H1 (cell line): ENCODE data around the gene ZNF687. TPM values are rescaled to one million over a fixed set of nuclear protein-coding genes. Genes with fewer than 3 reads are reported as not detected.

ENCODE experiments used
- CTCF ChIA-PET: fragments of 300-600 bp; sonication (Branson Sonifier 250); formaldehyde crosslinking; loops from one replicate; lab custom pipeline; 2021; ENCODE audit not compliant: partially characterized antibody; lab: Charles Lee
- POLR2A ChIA-PET: fragments of 300-600 bp; sonication (Branson Sonifier 250); formaldehyde crosslinking; loops from one replicate; lab custom pipeline; 2021; ENCODE audit warnings: inconsistent platforms; ENCODE audit not compliant: partially characterized antibody; lab: Charles Lee
- DNase-seq, 2 experiments: peaks; one replicate each; pipeline versions ENCODE4 v3.0.0 to v3.0.0-alpha.2; 2010 to 2022; ENCODE audit warnings: low spot score in 2 of 2, low read depth in 1 of 2, mixed read lengths in 1 of 2
- FAIRE-seq: peaks from 2 replicates; lab custom pipeline; 2011; peaks lifted over from hg19 to GRCh38; lab: Jason Lieb, UNC
- H2AFZ ChIP-seq: 2 replicates; pipeline ENCODE4 v1.8.1; 2012; ENCODE audit warnings: low read length, inconsistent platforms
- H2AK5ac ChIP-seq: 2 replicates; pipeline ENCODE4 v1.6.1; 2013; ENCODE audit warnings: low read depth, low read length
- H2BK120ac ChIP-seq: replicated peaks from 2 replicates; pipeline ENCODE3; 2013; ENCODE audit warnings: low read depth, low read length, inconsistent platforms
- H2BK12ac ChIP-seq: 2 replicates; pipeline ENCODE4 v1.6.1; 2013; ENCODE audit warnings: low read depth, low read length
- H2BK15ac ChIP-seq: 2 replicates; pipeline ENCODE4 v1.6.1; 2013; ENCODE audit warnings: low read length
- H2BK20ac ChIP-seq: 2 replicates; pipeline ENCODE4 v1.6.1; 2013; ENCODE audit warnings: low read length
- H2BK5ac ChIP-seq: 2 replicates; pipeline ENCODE4 v1.6.1; 2013; ENCODE audit warnings: low read depth, low read length
- H3K14ac ChIP-seq: 2 replicates; pipeline ENCODE4 v1.6.1; 2013; ENCODE audit warnings: inconsistent platforms; ENCODE audit not compliant: insufficient read length
- H3K18ac ChIP-seq: 2 replicates; pipeline ENCODE4 v1.6.1; 2013; ENCODE audit warnings: low read length; ENCODE audit errors: extremely low read depth
- H3K23ac ChIP-seq: 2 replicates; pipeline ENCODE4 v1.6.1; 2013; ENCODE audit warnings: inconsistent platforms; ENCODE audit not compliant: insufficient read length
- H3K23me2 ChIP-seq: 2 replicates; pipeline ENCODE4 v1.6.1; 2013; ENCODE audit warnings: low read depth, low read length
- H3K27ac ChIP-seq: 2 replicates; pipeline ENCODE4 v1.6.1; 2011; ENCODE audit warnings: low read depth, low read length, inconsistent platforms
- H3K27me3 ChIP-seq, 4 experiments: replicated peaks in 1 of 4; 1 replicate in 1 of 4; 2 replicates in 3 of 4; pipeline versions ENCODE4 v1.6.1 to v1.8.1; 2011 to 2013; ENCODE audit warnings: low read length in 3 of 4, mild to moderate bottlenecking in 3 of 4, inconsistent platforms in 2 of 4, mixed read lengths in 2 of 4, moderate library complexity in 1 of 4; ENCODE audit not compliant: control insufficient read depth in 3 of 4, insufficient read depth in 3 of 4; ENCODE audit errors: extremely low read depth in 1 of 4
- H3K36me3 ChIP-seq, 4 experiments: 2 replicates each; pipeline versions ENCODE4 v1.6.1 to v1.8.1; 2011 to 2013; ENCODE audit warnings: mild to moderate bottlenecking in 4 of 4, low read length in 3 of 4, moderate library complexity in 2 of 4, control low read depth in 1 of 4, inconsistent platforms in 1 of 4; ENCODE audit not compliant: insufficient read depth in 4 of 4, control insufficient read depth in 2 of 4
- H3K4ac ChIP-seq: replicated peaks from 2 replicates; pipeline ENCODE3; 2013; ENCODE audit warnings: low read length, low read depth, mixed read lengths, inconsistent platforms; ENCODE audit not compliant: insufficient read length
- H3K4me1 ChIP-seq, 4 experiments: replicated peaks in 1 of 4; 1 replicate in 1 of 4; 2 replicates in 3 of 4; pipeline versions ENCODE4 v1.6.1 to v1.8.1; 2011 to 2013; ENCODE audit warnings: low read length in 3 of 4, inconsistent platforms in 2 of 4, mixed read lengths in 1 of 4; ENCODE audit not compliant: insufficient read depth in 4 of 4, control insufficient read depth in 3 of 4
- H3K4me2 ChIP-seq, 2 experiments: 2 replicates each; pipeline versions ENCODE4 v1.6.1 to v1.8.1; 2011 to 2013; ENCODE audit warnings: low read depth in 2 of 2, low read length in 2 of 2, control low read depth in 1 of 2, inconsistent platforms in 1 of 2, mild to moderate bottlenecking in 1 of 2; ENCODE audit not compliant: insufficient read depth in 1 of 2
- H3K4me3 ChIP-seq, 4 experiments: fragments of 200-600, 300-600 bp in 1 of 4; sonication (generic), shearing (Covaris generic), sonication (Bioruptor Twin) in 1 of 4; 2 replicates each; pipeline versions ENCODE4 v1.5.1 to v1.8.1; 2011 to 2016; ENCODE audit warnings: low read length in 4 of 4, low read depth in 3 of 4, control low read depth in 2 of 4, inconsistent platforms in 2 of 4, mild to moderate bottlenecking in 2 of 4, mixed read lengths in 1 of 4, moderate library complexity in 1 of 4; ENCODE audit not compliant: insufficient read depth in 2 of 4; ENCODE audit errors: extremely low read depth in 1 of 4
- H3K56ac ChIP-seq: replicated peaks from 2 replicates; pipeline ENCODE3; 2013; ENCODE audit warnings: low read depth, mild to moderate bottlenecking, mixed read lengths, low read length, inconsistent platforms; ENCODE audit not compliant: insufficient read length
- H3K79me1 ChIP-seq: 2 replicates; pipeline ENCODE4 v1.6.1; 2013; ENCODE audit warnings: low read depth, low read length, control low read depth
- H3K79me2 ChIP-seq, 2 experiments: 2 replicates each; pipeline versions ENCODE4 v1.6.1 to v1.8.1; 2012 to 2013; ENCODE audit warnings: low read length in 2 of 2, mild to moderate bottlenecking in 2 of 2, inconsistent platforms in 1 of 2; ENCODE audit not compliant: insufficient read depth in 2 of 2, control insufficient read depth in 1 of 2
- H3K9ac ChIP-seq, 4 experiments: replicated peaks in 1 of 4; 1 replicate in 1 of 4; 2 replicates in 3 of 4; pipeline versions ENCODE4 v1.6.1 to v1.8.1; 2011 to 2013; ENCODE audit warnings: low read depth in 3 of 4, low read length in 3 of 4, control low read depth in 2 of 4, mild to moderate bottlenecking in 2 of 4, moderate library complexity in 2 of 4, inconsistent platforms in 1 of 4; ENCODE audit errors: extremely low read depth in 1 of 4
- H3K9me3 ChIP-seq, 2 experiments: 2 replicates each; pipeline versions ENCODE4 v1.6.1 to v1.8.1; 2012 to 2013; ENCODE audit warnings: mild to moderate bottlenecking in 2 of 2, moderate library complexity in 2 of 2, control low read depth in 1 of 2, inconsistent platforms in 1 of 2, low read depth in 1 of 2, low read length in 1 of 2, mixed read lengths in 1 of 2; ENCODE audit not compliant: insufficient read depth in 2 of 2
- H4K20me1 ChIP-seq, 2 experiments: replicated peaks in 1 of 2; 2 replicates each; pipeline versions ENCODE3 to v1.8.1; 2011 to 2013; ENCODE audit warnings: inconsistent platforms in 2 of 2, low read length in 2 of 2, mild to moderate bottlenecking in 1 of 2; ENCODE audit not compliant: insufficient read depth in 2 of 2, control insufficient read depth in 1 of 2
- H4K5ac ChIP-seq: 2 replicates; pipeline ENCODE4 v1.6.1; 2013; ENCODE audit warnings: low read length, low read depth, mixed read lengths, inconsistent platforms; ENCODE audit not compliant: insufficient read length
- H4K8ac ChIP-seq: 2 replicates; pipeline ENCODE4 v1.8.0; 2013; ENCODE audit warnings: mild to moderate bottlenecking, moderate library complexity, low read length, inconsistent platforms; ENCODE audit not compliant: insufficient read depth; ENCODE audit errors: extremely low read depth
- H4K91ac ChIP-seq: replicated peaks from 2 replicates; pipeline ENCODE3; 2013; ENCODE audit warnings: low read length, mixed read lengths, inconsistent platforms; ENCODE audit not compliant: insufficient read length
- CEBPB ChIP-seq: IDR thresholded peaks from 2 replicates; pipeline ENCODE4 v1.6.1; 2012; ENCODE audit warnings: low read depth, low read length
- GABPA ChIP-seq: IDR thresholded peaks from 2 replicates; pipeline ENCODE4 v1.6.1; 2011; ENCODE audit warnings: mild to moderate bottlenecking, low read length, moderate library complexity, borderline replicate concordance; ENCODE audit not compliant: insufficient read depth
- KDM5A ChIP-seq: fragments of 200-600 bp; IDR thresholded peaks from 2 replicates; pipeline ENCODE4 v1.7.1; 2012; ENCODE audit warnings: mild to moderate bottlenecking, low read length, inconsistent platforms, mixed read lengths
- NANOG ChIP-seq: IDR thresholded peaks from 2 replicates; pipeline ENCODE4 v1.6.1; 2011; ENCODE audit warnings: low read length, low read depth, mild to moderate bottlenecking, inconsistent platforms; ENCODE audit not compliant: insufficient read depth, poor library complexity, severe bottlenecking
- NRF1 ChIP-seq: IDR thresholded peaks from 2 replicates; pipeline ENCODE4 v1.6.1; 2011; ENCODE audit warnings: mild to moderate bottlenecking, low read depth, low read length, improper control_type of control experiment
- POLR2AphosphoS5 ChIP-seq: IDR thresholded peaks from 2 replicates; pipeline ENCODE4 v1.6.1; 2011; ENCODE audit warnings: low read depth, low read length
- SIN3A ChIP-seq, 2 experiments: IDR thresholded peaks in 1 of 2; conservative IDR thresholded peaks in 1 of 2; 2 replicates each; pipeline ENCODE4 v1.6.1; 2011 to 2012; ENCODE audit warnings: low read length in 2 of 2, improper control_type of control experiment in 1 of 2, low read depth in 1 of 2, mild to moderate bottlenecking in 1 of 2
- TAF7 ChIP-seq: optimal IDR thresholded peaks from 2 replicates; pipeline ENCODE3; 2011; ENCODE audit warnings: low read depth, mild to moderate bottlenecking, inconsistent platforms, low read length, moderate library complexity, borderline replicate concordance
- WGBS, 2 experiments: shearing (Covaris generic) in 1 of 2; methylation state at CpG; one replicate each; pipeline versions ENCODE4 v1.1.6 to v1.1.7; 2013 to 2015; ENCODE audit warnings: low lambda C conversion rate in 2 of 2, mixed read lengths in 2 of 2, inconsistent platforms in 1 of 2, low coverage in 1 of 2, missing lambda C conversion rate in 1 of 2; ENCODE audit not compliant: insufficient replicate concordance in 2 of 2, insufficient coverage in 1 of 2, insufficient read length in 1 of 2; ENCODE audit errors: extremely low coverage in 1 of 2, missing lambda C conversion rate in 1 of 2; 5-methylcytosine and 5-hydroxymethylcytosine counted together
- polyA plus RNA-seq, 7 experiments: library from polyadenylated mRNA; depleted of rRNA in 3 of 7; stranded (reverse) in 5 of 7; unstranded in 2 of 7; fragments of >200 nt in 5 of 7; fragments of 200-250 nt in 2 of 7; gene quantifications; 1 replicate in 5 of 7; 2 replicates in 1 of 7; 4 replicates in 1 of 7; pipeline versions ENCODE4 v1.2.1 to v1.2.3, GENCODE V29; 2011 to 2013; ENCODE audit warnings: missing spikeins in 2 of 7, mixed read lengths in 2 of 7
- total RNA-seq: library from RNA; stranded (reverse); fragmentation: NEBNext Ultra II Directional; extraction: Animal tissue kit (Norgen Biotek cat#: 25700); gene quantifications from 2 replicates; pipeline ENCODE4 v1.2.1, GENCODE V29; 2021

ZNF687 gene
- total and polyA plus RNA-seq, 2 of the 8 experiments (the other 6 are each of a cell fraction or from before 2014, with no cell fraction given): 45.9 to 69.9 TPM

GRCh38 chr1:151289991-151290708, 8.1 kb downstream of the ZNF687 start:
- Histone ChIP-seq H3K4ac (no peak overlapping the region), H4K5ac (no peak overlapping the region), H3K36me3 (peaks cover 24 to 82% (median 43%) of the 10 kb centered on the region in 4 experiments), H3K56ac (no peak overlapping the region), H3K9me3 (no peaks in the 10 kb centered on the region), H3K4me3 (no peak overlapping the region), H3K27ac (no peak overlapping the region), H2AK5ac (no peak overlapping the region), H2BK20ac (no peak overlapping the region), H3K79me1 (peaks cover 12% of the 10 kb centered on the region; the same call in 1 of the 2 replicates), H3K79me2 (peaks cover 0 to 10% of the 10 kb centered on the region in 2 experiments; a peak in 1 of 4 replicates), H3K9ac (no peak overlapping the region)
- DNase-seq: no peak
- 92% methylated on average over 21 of the region's 21 CpGs; no CpG with 5 or more reads in 1 of the 2 experiments for WGBS, 2 experiments
- TF ChIP-seq NANOG: no peak
- TF ChIP-seq NRF1: no peak
- no peak for TF ChIP-seq GABPA
- no peak for TF ChIP-seq CEBPB
- TF ChIP-seq SIN3A (conservative IDR thresholded peaks at IDR 0.05 in 1 of 2, IDR thresholded peaks at IDR 0.05 in 1 of 2; ENCODE audit: low read depth in 1 of 2, low read length in 2 of 2): no peak
- TF ChIP-seq TAF7: no peak
- TF ChIP-seq POLR2AphosphoS5: peak; percentile 65; the same call in 1 of the 2 replicates
- TF ChIP-seq KDM5A: no peak
- TF ChIP-seq, all 59 proteins: peak for 1
- no peak overlapping the region for H2BK12ac ChIP-seq
- no peak overlapping the region for H3K23ac ChIP-seq
- no peak overlapping the region for H3K14ac ChIP-seq
- CTCF ChIA-PET: interaction anchor here (0.6 kb wide), 1 partner anchor 18 kb away, joined by 3 read pairs; no protein-coding TSS in a partner anchor
- H2AFZ ChIP-seq: no peak overlapping the region
- H3K23me2 ChIP-seq: no peaks in the 10 kb centered on the region
- peaks cover 4 to 16% (median 10%) of the 10 kb centered on the region in 4 experiments for H3K4me1 ChIP-seq
- H3K4me2 ChIP-seq: no peak overlapping the region
- peaks cover 7 to 27% of the 10 kb centered on the region in 2 experiments for H4K20me1 ChIP-seq
- no peak overlapping the region; the same call in 1 of the 2 replicates for H2BK5ac ChIP-seq
- no peaks in the 10 kb centered on the region for H3K27me3 ChIP-seq
- H2BK15ac ChIP-seq: no peak overlapping the region
- no peak overlapping the region; the same call in 1 of the 2 replicates for H4K8ac ChIP-seq
- POLR2A ChIA-PET: interaction anchor here (0.6 to 1.7 kb wide), 5 partner anchors 9 to 127 kb away, joined by 3 to 14 read pairs (median 5); partner anchors contain the start of gene ZNF687
- no peak overlapping the region for H3K18ac ChIP-seq
- H2BK120ac ChIP-seq: no peak overlapping the region
- FAIRE-seq: no peak
- no peak overlapping the region for H4K91ac ChIP-seq
